ENCODE measurements around the gene ALG9.
"Not testable (repeated sequence)": the region's sequence is repeated elsewhere in the genome, so short reads cannot be mapped to it uniquely, and the experiment has no call there.

ALG9 gene

GRCh38 chr11:111785886-111786412 lies 85.4 kb downstream of the ALG9 start:
- DNase-seq (ENCODE audit: extremely low read depth, low read depth), result no peak
- no peak for TF ChIP-seq CTCF (IDR thresholded peaks at IDR 0.05; ENCODE audit: low read depth, low read length, missing control alignments)
- H3K4me3 ChIP-seq (replicated peaks; ENCODE audit: low read depth, low read length), result no peak overlapping the region

GRCh38 chr11:111785076-111785475 lies 86.3 kb downstream of the ALG9 start:
- TF ChIP-seq CTCF (IDR thresholded peaks at IDR 0.05; ENCODE audit: low read depth, low read length, missing control alignments), result no peak
- no peak overlapping the region for H3K4me3 ChIP-seq (replicated peaks; ENCODE audit: low read depth, low read length)
- no peak for DNase-seq (ENCODE audit: extremely low read depth, low read depth)

GRCh38 chr11:111784311-111784710 lies 87.1 kb downstream of the ALG9 start:
- H3K4me3 ChIP-seq (replicated peaks; ENCODE audit: low read depth, low read length); DNase-seq (ENCODE audit: extremely low read depth, low read depth): not testable (repeated sequence)

GRCh38 chr11:111782109-111782741 lies 89.2 kb downstream of the ALG9 start:
- DNase-seq (ENCODE audit: extremely low read depth, low read depth), result no peak
- H3K4me3 ChIP-seq (replicated peaks; ENCODE audit: low read depth, low read length), result no peak overlapping the region
- TF ChIP-seq CTCF (IDR thresholded peaks at IDR 0.05; ENCODE audit: low read depth, low read length, missing control alignments), result no peak

GRCh38 chr11:111779118-111779517 lies 92.3 kb downstream of the ALG9 start:
- no peak overlapping the region for H3K4me3 ChIP-seq (replicated peaks; ENCODE audit: low read depth, low read length)
- no peak for DNase-seq (ENCODE audit: extremely low read depth, low read depth)
- no peak for TF ChIP-seq CTCF (IDR thresholded peaks at IDR 0.05; ENCODE audit: low read depth, low read length, missing control alignments)

GRCh38 chr11:111778047-111778558 lies 93.3 kb downstream of the ALG9 start:
- H3K4me3 ChIP-seq (replicated peaks; ENCODE audit: low read depth, low read length), result no peak overlapping the region
- no peak for TF ChIP-seq CTCF (IDR thresholded peaks at IDR 0.05; ENCODE audit: low read depth, low read length, missing control alignments)
- DNase-seq (ENCODE audit: extremely low read depth, low read depth), result no peak

GRCh38 chr11:111777094-111778046 lies 94.0 kb downstream of the ALG9 start:
- peak; percentile 74 for TF ChIP-seq CTCF (IDR thresholded peaks at IDR 0.05; ENCODE audit: low read depth, low read length, missing control alignments)
- H3K4me3 ChIP-seq (replicated peaks; ENCODE audit: low read depth, low read length), result no peak overlapping the region
- no peak for DNase-seq (ENCODE audit: extremely low read depth, low read depth)

All from HFF-Myc (cell line).